A549 treated with CpdA at 1 μM for 4 hours (cell line): ENCODE data around the gene DCAF6. TPM values are rescaled to one million over a fixed set of nuclear protein-coding genes. Genes with fewer than 3 reads are reported as not detected.

Experiments used
- total RNA-seq: library from RNA; stranded (reverse); fragments of 200-300 nt; extraction: Qiagen RNA extraction; gene quantifications from 5 replicates; pipeline ENCODE4 v1.2.3, GENCODE V29; 2022; ENCODE audit warnings: low read depth

The DCAF6 gene, protein sequence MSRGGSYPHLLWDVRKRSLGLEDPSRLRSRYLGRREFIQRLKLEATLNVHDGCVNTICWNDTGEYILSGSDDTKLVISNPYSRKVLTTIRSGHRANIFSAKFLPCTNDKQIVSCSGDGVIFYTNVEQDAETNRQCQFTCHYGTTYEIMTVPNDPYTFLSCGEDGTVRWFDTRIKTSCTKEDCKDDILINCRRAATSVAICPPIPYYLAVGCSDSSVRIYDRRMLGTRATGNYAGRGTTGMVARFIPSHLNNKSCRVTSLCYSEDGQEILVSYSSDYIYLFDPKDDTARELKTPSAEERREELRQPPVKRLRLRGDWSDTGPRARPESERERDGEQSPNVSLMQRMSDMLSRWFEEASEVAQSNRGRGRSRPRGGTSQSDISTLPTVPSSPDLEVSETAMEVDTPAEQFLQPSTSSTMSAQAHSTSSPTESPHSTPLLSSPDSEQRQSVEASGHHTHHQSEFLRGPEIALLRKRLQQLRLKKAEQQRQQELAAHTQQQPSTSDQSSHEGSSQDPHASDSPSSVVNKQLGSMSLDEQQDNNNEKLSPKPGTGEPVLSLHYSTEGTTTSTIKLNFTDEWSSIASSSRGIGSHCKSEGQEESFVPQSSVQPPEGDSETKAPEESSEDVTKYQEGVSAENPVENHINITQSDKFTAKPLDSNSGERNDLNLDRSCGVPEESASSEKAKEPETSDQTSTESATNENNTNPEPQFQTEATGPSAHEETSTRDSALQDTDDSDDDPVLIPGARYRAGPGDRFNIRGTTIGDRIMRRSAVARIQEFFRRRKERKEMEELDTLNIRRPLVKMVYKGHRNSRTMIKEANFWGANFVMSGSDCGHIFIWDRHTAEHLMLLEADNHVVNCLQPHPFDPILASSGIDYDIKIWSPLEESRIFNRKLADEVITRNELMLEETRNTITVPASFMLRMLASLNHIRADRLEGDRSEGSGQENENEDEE
- 24.8 to 29.4 TPM (median 25.7 TPM) in 5 replicates for total RNA-seq

DNA sequence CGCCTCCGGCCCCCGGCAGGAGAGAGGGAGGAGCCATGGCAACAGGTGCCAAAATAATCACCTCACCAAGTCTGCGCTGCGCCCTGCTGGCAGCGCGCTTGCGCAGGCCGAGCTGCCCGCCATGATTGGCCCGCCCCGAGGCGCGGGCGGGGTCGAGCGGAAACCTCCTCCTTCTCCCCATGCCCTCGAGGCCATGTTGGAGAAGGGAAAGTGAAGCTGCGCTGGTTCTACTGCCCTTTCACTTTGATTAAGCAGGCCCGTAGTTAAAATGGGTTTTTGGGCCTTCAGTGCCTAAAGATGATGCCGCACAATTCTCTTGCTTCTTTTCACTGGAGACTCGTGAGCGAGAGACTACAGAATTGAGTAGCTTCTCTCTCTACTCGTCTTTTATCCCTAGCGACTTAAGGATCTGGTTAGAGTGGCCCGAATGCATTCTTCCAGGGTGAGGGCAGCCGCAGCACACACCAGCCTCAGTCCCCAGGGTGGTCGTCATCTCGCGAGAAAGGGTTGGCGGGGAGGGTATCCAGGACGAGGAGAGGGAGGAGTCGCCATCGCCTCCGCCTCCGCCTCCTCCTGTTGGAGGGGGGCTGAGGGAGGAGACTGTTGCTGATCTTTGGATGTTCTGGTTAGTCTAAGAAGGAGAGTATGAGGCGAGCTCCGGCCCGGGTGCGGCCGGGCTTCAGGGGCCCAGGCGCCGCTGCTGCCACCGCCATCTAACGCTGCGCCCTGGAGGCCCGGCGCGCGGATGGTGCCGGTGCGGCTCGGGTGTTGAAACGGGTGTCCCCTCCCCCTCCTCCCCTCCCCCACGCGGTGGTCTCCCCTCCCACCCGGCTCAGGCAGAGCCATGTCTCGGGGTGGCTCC is at the start of gene DCAF6:
Gene DCAF6, plus strand, starts transcription at position 616 of the 862 bp plus-strand sequence. Its CDS starts 229 bp downstream, at position 845.

DNA sequence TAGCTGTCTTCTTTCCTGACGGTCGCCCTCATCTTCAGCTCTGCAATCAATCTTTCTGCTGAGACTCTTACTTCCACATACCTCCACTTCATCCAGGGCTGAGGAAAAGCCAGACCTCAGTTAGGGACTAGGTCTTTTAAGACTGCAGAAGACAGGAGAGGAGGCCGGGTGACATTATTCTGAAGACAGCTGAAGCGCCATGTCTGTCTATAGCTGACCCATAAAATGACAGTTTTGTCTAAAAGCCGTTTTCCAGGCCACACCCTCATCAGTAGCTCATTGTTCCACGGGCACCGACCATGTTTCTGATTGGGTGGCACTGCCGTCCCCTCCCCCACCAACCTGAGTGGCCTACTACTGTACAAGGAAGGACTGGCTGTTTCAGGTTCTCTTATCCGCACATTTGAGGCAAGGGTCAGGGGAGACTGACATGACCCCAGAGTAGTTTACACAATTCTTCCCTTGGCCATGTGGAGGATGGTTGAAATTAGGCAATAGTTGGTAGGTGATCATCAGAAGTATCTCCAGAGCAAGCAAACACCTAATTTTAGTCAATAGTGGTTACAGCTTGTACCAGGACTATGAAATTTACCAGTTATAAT is 22.5 kb upstream of the DCAF6 start, which contains the start of gene ADCY10:
Gene ADCY10, minus strand, starts transcription at position 240 of the 602 bp plus-strand sequence. CDS start 8,994 bp downstream, outside the sequence.

DNA sequence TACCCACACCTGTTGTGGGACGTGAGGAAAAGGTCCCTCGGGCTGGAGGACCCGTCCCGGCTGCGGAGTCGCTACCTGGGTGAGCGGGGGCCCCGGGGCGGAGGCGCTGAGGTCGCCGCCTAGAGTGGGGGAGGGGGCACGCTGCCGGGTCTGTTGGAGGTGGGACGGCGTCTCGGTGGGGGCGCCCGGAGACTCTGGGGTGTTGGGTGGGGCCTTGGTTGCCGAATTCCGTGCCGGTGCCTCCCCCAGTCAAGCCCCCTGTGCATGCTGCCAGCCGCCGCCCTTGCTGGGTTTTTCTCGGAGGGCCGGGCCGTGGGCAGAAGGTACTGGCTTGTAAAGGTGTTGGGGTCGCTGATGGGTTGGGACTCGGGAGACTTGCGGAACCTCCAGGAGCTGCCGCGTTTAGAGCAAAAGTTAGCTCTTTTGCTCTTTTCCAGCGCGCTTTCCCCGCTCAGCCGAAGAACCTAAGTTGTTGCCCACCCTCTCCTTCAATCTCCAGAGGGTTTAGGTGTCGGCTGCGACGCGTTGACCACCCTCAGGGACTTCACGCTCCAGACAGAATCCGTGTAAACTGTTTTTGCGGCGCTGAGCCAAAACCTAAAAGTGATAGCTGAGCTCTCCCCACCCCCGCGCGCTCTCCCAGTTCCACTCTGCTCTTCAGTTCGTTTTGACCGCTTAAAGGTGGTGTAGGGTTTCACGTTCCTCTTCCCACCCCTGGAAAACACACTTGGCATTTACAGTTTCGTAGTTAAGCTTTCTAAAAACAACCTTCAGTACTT is 636 bp downstream of the DCAF6 start, which contains the start of gene MPC2:
Gene MPC2, minus strand, starts transcription at position 143 of the 779 bp plus-strand sequence. CDS start 1,231 bp downstream, outside the sequence.

Other genes with a start within 250 kb of the DCAF6 start
- gene MPZL1, start 214.7 kb upstream of the DCAF6 start, total RNA-seq, result 106 to 122 TPM (median 116 TPM) in 5 replicates
- 0.07 to 0.20 TPM (median 0.08 TPM) in 3 of 5 replicates, not detected in the others for gene ADCY10, start 22.5 kb upstream of the DCAF6 start, total RNA-seq
- gene MPC2, start 389 bp downstream of the DCAF6 start, total RNA-seq, result 47.1 to 86.0 TPM (median 73.5 TPM) in 5 replicates
- gene GPR161, start 200.2 kb downstream of the DCAF6 start, total RNA-seq, result 8.5 to 16.3 TPM (median 13.7 TPM) in 5 replicates
- gene TIPRL, start 242.3 kb downstream of the DCAF6 start, total RNA-seq, result 32.5 to 38.2 TPM (median 33.3 TPM) in 5 replicates